OCI-LY1 (cell line): ENCODE data around the gene C20orf96.

Source experiments
- H2AFZ ChIP-seq: fragments of 200-600 bp; sonication (generic), shearing (Covaris generic); 2 replicates; pipeline ENCODE4 v1.6.0; 2014; ENCODE audit warnings: antibody characterized with exemption, mild to moderate bottlenecking, low read length
- H3F3A ChIP-seq: fragments of 200-600 bp; sonication (generic), shearing (Covaris generic); 2 replicates; pipeline ENCODE4 v1.6.0; 2014; ENCODE audit warnings: mild to moderate bottlenecking, antibody characterized with exemption, low read length, moderate library complexity; ENCODE audit not compliant: insufficient read depth
- H3K27ac ChIP-seq: fragments of 200-600 bp; sonication (generic); 2 replicates; pipeline ENCODE4 v1.5.1; 2014; ENCODE audit warnings: low read length, mixed run types, mild to moderate bottlenecking, low read depth; ENCODE audit not compliant: poor library complexity, severe bottlenecking
- H3K27me3 ChIP-seq: fragments of 200-600 bp; sonication (generic); 2 replicates; pipeline ENCODE4 v1.6.0; 2014; ENCODE audit warnings: antibody characterized with exemption, mild to moderate bottlenecking, low read length, moderate library complexity; ENCODE audit not compliant: insufficient read depth
- H3K36me3 ChIP-seq: fragments of 200-600 bp; sonication (generic); 2 replicates; pipeline ENCODE4 v1.6.1; 2014; ENCODE audit warnings: mild to moderate bottlenecking, antibody characterized with exemption, low read length, moderate library complexity, mixed read lengths; ENCODE audit not compliant: insufficient read depth
- H3K4me1 ChIP-seq: fragments of 200-600 bp; sonication (generic); 2 replicates; pipeline ENCODE4 v1.5.1; 2014; ENCODE audit warnings: mild to moderate bottlenecking, low read length, moderate library complexity; ENCODE audit not compliant: insufficient read depth, severe bottlenecking
- H3K4me2 ChIP-seq: fragments of 200-600 bp; sonication (generic), shearing (Covaris generic); 2 replicates; pipeline ENCODE4 v1.6.1; 2014; ENCODE audit warnings: low read length
- H3K4me3 ChIP-seq: fragments of 200-600 bp; sonication (generic); 2 replicates; pipeline ENCODE4 v1.5.1; 2014; ENCODE audit warnings: low read length, low read depth, mild to moderate bottlenecking, mixed read lengths; ENCODE audit not compliant: poor library complexity, severe bottlenecking
- H3K79me2 ChIP-seq: fragments of 200-600 bp; shearing (Covaris generic); 2 replicates; pipeline ENCODE4 v1.6.1; 2016; ENCODE audit warnings: mixed run types, low read length, mixed read lengths; ENCODE audit not compliant: insufficient read depth
- H3K9ac ChIP-seq: fragments of 200-600 bp; sonication (generic), shearing (Covaris generic); 2 replicates; pipeline ENCODE4 v1.6.1; 2014; ENCODE audit warnings: mild to moderate bottlenecking, low read length, mixed read lengths
- H3K9me2 ChIP-seq: fragments of 200-600 bp; sonication (generic), shearing (Covaris generic); 2 replicates; pipeline ENCODE4 v1.6.1; 2014; ENCODE audit warnings: low read depth, mild to moderate bottlenecking, low read length, mixed read lengths
- H3K9me3 ChIP-seq: fragments of 200-600 bp; shearing (Covaris generic); 2 replicates; pipeline ENCODE4 v1.6.1; 2014; ENCODE audit warnings: low read length, mixed read lengths
- H4K20me1 ChIP-seq: fragments of 200-600 bp; sonication (generic), shearing (Covaris generic); 2 replicates; pipeline ENCODE4 v1.6.0; 2016; ENCODE audit warnings: mild to moderate bottlenecking, low read length; ENCODE audit not compliant: insufficient read depth
- CTCF ChIP-seq: fragments of 200-600 bp; sonication (generic), shearing (Covaris generic); IDR thresholded peaks from 2 replicates; pipeline ENCODE4 v1.5.1; 2017; ENCODE audit warnings: mild to moderate bottlenecking, antibody characterized with exemption, low read length, moderate library complexity, mixed read lengths
- EZH2 ChIP-seq: fragments of 200-600 bp; sonication (generic), shearing (Covaris generic); IDR thresholded peaks from 2 replicates; pipeline ENCODE4 v1.8.0; 2017; ENCODE audit warnings: borderline replicate concordance, mixed run types, mild to moderate bottlenecking, antibody characterized with exemption, low read length, moderate library complexity, mixed read lengths

C20orf96 gene

DNA sequence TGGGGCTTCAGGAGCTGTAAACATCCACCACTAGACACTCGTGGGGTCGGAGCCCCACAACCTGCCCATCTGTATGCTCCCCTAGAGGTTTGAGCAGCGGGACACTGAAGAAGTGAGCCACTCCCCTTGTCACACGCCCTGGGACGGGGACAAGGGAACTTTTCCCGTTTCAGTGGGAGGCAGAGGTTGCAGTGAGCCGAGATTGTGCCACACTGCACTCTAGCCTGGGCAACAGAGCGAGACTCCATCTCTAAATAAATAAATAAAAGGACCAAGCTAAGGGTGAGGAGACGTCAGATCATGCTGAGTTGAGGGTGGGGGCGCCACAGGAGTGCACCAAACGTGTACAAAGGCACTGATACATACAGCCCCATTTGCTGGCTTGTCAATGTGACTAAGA is 15.2 kb upstream of the C20orf96 start:
- H3K4me2 ChIP-seq, result no peak overlapping the region
- H3F3A ChIP-seq, result no peaks in the 10 kb centered on the region
- no peak overlapping the region for H3K9ac ChIP-seq
- H3K4me3 ChIP-seq, result no peak overlapping the region
- no peak overlapping the region for H3K27ac ChIP-seq
- no peak for TF ChIP-seq CTCF
- TF ChIP-seq EZH2, result no peak
- H4K20me1 ChIP-seq, result no peaks in the 10 kb centered on the region
- no peaks in the 10 kb centered on the region for H3K9me2 ChIP-seq
- no peaks in the 10 kb centered on the region for H3K36me3 ChIP-seq
- no peaks in the 10 kb centered on the region for H3K27me3 ChIP-seq
- peaks cover 13% of the 10 kb centered on the region for H3K4me1 ChIP-seq
- no peaks in the 10 kb centered on the region for H3K79me2 ChIP-seq
- no peaks in the 10 kb centered on the region for H3K9me3 ChIP-seq
- no peak overlapping the region for H2AFZ ChIP-seq

DNA sequence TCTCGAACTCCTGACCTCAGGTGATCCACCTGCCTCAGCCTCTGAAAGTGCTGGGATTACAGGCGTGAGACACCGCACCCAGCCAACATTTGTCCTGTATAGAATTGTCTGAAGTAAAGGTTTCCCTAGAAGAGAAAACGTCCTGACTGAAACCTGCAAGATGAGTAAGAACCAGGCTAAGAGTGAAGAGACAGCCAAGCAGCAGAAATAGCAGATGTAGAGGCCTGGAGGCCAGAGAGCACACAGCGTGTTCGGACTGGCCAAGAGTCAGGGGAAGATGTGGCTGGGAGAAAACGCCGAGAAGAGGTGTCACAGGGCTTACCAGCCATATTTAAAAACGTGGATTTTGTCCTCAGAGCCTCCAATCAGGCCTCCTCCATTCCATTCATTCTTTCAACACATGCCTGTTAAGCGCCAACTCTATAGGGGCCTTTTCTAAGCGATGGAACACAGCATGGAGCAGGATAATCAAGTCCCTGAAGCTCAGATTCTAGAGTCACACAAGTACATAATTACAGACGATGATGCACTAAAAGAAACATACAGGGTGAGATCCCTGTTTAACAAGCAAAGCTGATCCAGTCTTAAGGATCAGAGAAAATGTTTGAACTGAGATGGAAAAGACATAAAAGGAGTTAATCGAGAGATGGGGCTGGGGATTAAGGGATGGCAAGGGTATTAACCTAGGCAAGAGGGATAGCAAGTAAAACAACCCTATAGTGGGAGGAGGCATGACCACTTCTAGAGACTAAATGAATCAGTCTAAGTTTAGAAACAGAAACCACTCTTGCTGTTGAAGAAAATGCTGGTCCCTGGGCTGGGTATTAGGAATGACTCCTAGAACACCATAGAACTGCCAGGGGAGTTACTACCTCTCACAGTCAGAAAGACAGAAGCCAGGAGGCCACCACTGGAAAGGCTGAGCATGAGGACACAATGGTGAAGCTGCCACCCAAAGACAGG is 11.6 kb upstream of the C20orf96 start:
- no peaks in the 10 kb centered on the region for H4K20me1 ChIP-seq
- H3K27ac ChIP-seq, result no peak overlapping the region
- H3K9me2 ChIP-seq, result no peaks in the 10 kb centered on the region
- H3K36me3 ChIP-seq, result peaks cover 19% of the 10 kb centered on the region
- H3K27me3 ChIP-seq, result no peaks in the 10 kb centered on the region
- no peak overlapping the region for H3K4me2 ChIP-seq
- H3F3A ChIP-seq, result no peaks in the 10 kb centered on the region
- no peak overlapping the region for H2AFZ ChIP-seq
- H3K9ac ChIP-seq, result no peak overlapping the region
- no peak for TF ChIP-seq CTCF
- no peak for TF ChIP-seq EZH2
- no peak overlapping the region for H3K4me3 ChIP-seq
- H3K4me1 ChIP-seq, result peaks cover 19% of the 10 kb centered on the region
- no peaks in the 10 kb centered on the region for H3K79me2 ChIP-seq
- no peaks in the 10 kb centered on the region for H3K9me3 ChIP-seq

GRCh38 chr20:300345-300990 is 9.9 kb upstream of the C20orf96 start:
- Histone ChIP-seq H3K9me3 (no peaks in the 10 kb centered on the region), H3K36me3 (peaks cover 19% of the 10 kb centered on the region), H3K4me1 (peaks cover 26% of the 10 kb centered on the region), H3F3A (no peaks in the 10 kb centered on the region), H4K20me1 (no peaks in the 10 kb centered on the region), H3K4me2 (peak overlapping the region; percentile 45; the same call in 1 of the 2 replicates), H3K9ac (no peak overlapping the region), H3K79me2 (no peaks in the 10 kb centered on the region), H2AFZ (no peak overlapping the region), H3K27me3 (no peaks in the 10 kb centered on the region), H3K27ac (no peak overlapping the region), H3K4me3 (no peak overlapping the region), H3K9me2 (no peaks in the 10 kb centered on the region)
- no peak for TF ChIP-seq CTCF
- TF ChIP-seq EZH2, result no peak
